HepG2 (cell line): Measurements from ENCODE around the gene SEMA3B. TPM values are rescaled to one million over a fixed set of nuclear protein-coding genes. Genes with fewer than 3 reads are reported as not detected.

Experiments used
- CHCHD3 ChIP-seq: sonication (generic); formaldehyde crosslinking; IDR thresholded peaks from 2 replicates; pipeline ENCODE4 v1.8.0; 2022; ENCODE audit warnings: mild to moderate bottlenecking, missing genetic modification reagents, moderate library complexity
- DNMT1 ChIP-seq: sonication (generic); formaldehyde crosslinking; IDR thresholded peaks from 2 replicates; pipeline ENCODE4 v1.5.1; 2020; ENCODE audit warnings: mild to moderate bottlenecking, missing genetic modification reagents
- ELF4 ChIP-seq: sonication (generic); formaldehyde crosslinking; IDR thresholded peaks from 2 replicates; pipeline ENCODE4 v1.5.0; 2020; ENCODE audit warnings: missing genetic modification reagents, mild to moderate bottlenecking, moderate library complexity, borderline replicate concordance
- FOXM1 ChIP-seq: sonication (generic); formaldehyde crosslinking; IDR thresholded peaks from 2 replicates; pipeline ENCODE4 v1.5.0; 2020; ENCODE audit warnings: missing genetic modification reagents
- KDM2A ChIP-seq: sonication (generic); formaldehyde crosslinking; IDR thresholded peaks from 2 replicates; pipeline ENCODE4 v1.4.0; 2020; ENCODE audit warnings: low read depth, missing genetic modification reagents, borderline replicate concordance
- KLF15 ChIP-seq: sonication (generic); formaldehyde crosslinking; IDR thresholded peaks from 2 replicates; pipeline ENCODE4 v1.8.1; 2023; ENCODE audit warnings: borderline replicate concordance, mild to moderate bottlenecking, inconsistent platforms, missing genetic modification reagents, mixed read lengths
- MTA1 ChIP-seq: sonication (generic); formaldehyde crosslinking; IDR thresholded peaks from 2 replicates; pipeline ENCODE4 v1.4.0; 2020; ENCODE audit warnings: missing genetic modification reagents, mild to moderate bottlenecking, borderline replicate concordance
- PHF8 ChIP-seq: sonication (generic); formaldehyde crosslinking; IDR thresholded peaks from 2 replicates; pipeline ENCODE4 v1.5.0; 2020; ENCODE audit warnings: missing genetic modification reagents
- SUZ12 ChIP-seq: fragments of 150-350 bp; IDR thresholded peaks from 2 replicates; pipeline ENCODE4 v1.6.1; 2014; ENCODE audit warnings: low read depth, low read length
- TSC22D2 ChIP-seq: sonication (generic); formaldehyde crosslinking; IDR thresholded peaks from 2 replicates; pipeline ENCODE4 v1.5.1; 2020; ENCODE audit warnings: missing genetic modification reagents, mild to moderate bottlenecking, borderline replicate concordance
- XBP1 ChIP-seq: sonication (generic); formaldehyde crosslinking; IDR thresholded peaks from 2 replicates; pipeline ENCODE4 v1.5.0; 2020; ENCODE audit warnings: missing genetic modification reagents
- ZIK1 ChIP-seq: sonication (generic); formaldehyde crosslinking; IDR thresholded peaks from 2 replicates; pipeline ENCODE4 v1.5.0; 2020; ENCODE audit warnings: mild to moderate bottlenecking, low read depth, missing genetic modification reagents, borderline replicate concordance
- ZNF557 ChIP-seq: sonication (generic); formaldehyde crosslinking; IDR thresholded peaks from 2 replicates; pipeline ENCODE4 v1.4.0; 2020; ENCODE audit warnings: missing genetic modification reagents
- ZNF75D ChIP-seq: sonication (generic); formaldehyde crosslinking; IDR thresholded peaks from 2 replicates; pipeline ENCODE4 v1.8.1; 2023; ENCODE audit warnings: missing genetic modification reagents, mild to moderate bottlenecking, borderline replicate concordance
- ZSCAN12 ChIP-seq: sonication (generic); formaldehyde crosslinking; IDR thresholded peaks from 2 replicates; pipeline ENCODE4 v1.9.0; 2021; ENCODE audit warnings: mild to moderate bottlenecking, missing genetic modification reagents
- polyA plus RNA-seq, 8 experiments: library from polyadenylated mRNA; depleted of rRNA in 3 of 8; stranded (reverse) in 7 of 8; unstranded in 1 of 8; fragments of >200 nt; fragmentation: Illumina TruSeq in 4 of 8; extraction: Trizol in 4 of 8; gene quantifications; 2 replicates each; pipeline versions ENCODE4 v1.2.1 to v1.2.3, GENCODE V29; 2011 to 2016; ENCODE audit warnings: low read depth in 4 of 8, missing spikeins in 1 of 8, mixed read lengths in 1 of 8; ENCODE audit not compliant: insufficient read depth in 1 of 8
- total RNA-seq, 5 experiments: library from RNA; depleted of rRNA; stranded (reverse); fragments of >200 nt; fragmentation: Illumina TruSeq; extraction: Trizol; gene quantifications; 2 replicates each; pipeline ENCODE4 v1.2.3, GENCODE V29; 2016; ENCODE audit warnings: low read depth in 1 of 5
- TF ChIP-seq, protein P1 (sequence below): sonication (generic); formaldehyde crosslinking; IDR thresholded peaks from 2 replicates; pipeline ENCODE4 v1.4.0; 2020; ENCODE audit warnings: mild to moderate bottlenecking, missing genetic modification reagents, borderline replicate concordance
- TF ChIP-seq, protein P2 (sequence below): sonication (generic); formaldehyde crosslinking; IDR thresholded peaks from 2 replicates; pipeline ENCODE4 v1.4.0; 2020; ENCODE audit warnings: missing genetic modification reagents
- TF ChIP-seq, protein P3 (sequence below): sonication (generic); formaldehyde crosslinking; IDR thresholded peaks from 2 replicates; pipeline ENCODE4 v1.5.1; 2020; ENCODE audit warnings: missing genetic modification reagents, mild to moderate bottlenecking, borderline replicate concordance

SEMA3B gene
- total and polyA plus RNA-seq, 2 of the 13 experiments (the other 11 are each of a cell fraction or from before 2014, with no cell fraction given) = 93.2 to 158 TPM

DNA sequence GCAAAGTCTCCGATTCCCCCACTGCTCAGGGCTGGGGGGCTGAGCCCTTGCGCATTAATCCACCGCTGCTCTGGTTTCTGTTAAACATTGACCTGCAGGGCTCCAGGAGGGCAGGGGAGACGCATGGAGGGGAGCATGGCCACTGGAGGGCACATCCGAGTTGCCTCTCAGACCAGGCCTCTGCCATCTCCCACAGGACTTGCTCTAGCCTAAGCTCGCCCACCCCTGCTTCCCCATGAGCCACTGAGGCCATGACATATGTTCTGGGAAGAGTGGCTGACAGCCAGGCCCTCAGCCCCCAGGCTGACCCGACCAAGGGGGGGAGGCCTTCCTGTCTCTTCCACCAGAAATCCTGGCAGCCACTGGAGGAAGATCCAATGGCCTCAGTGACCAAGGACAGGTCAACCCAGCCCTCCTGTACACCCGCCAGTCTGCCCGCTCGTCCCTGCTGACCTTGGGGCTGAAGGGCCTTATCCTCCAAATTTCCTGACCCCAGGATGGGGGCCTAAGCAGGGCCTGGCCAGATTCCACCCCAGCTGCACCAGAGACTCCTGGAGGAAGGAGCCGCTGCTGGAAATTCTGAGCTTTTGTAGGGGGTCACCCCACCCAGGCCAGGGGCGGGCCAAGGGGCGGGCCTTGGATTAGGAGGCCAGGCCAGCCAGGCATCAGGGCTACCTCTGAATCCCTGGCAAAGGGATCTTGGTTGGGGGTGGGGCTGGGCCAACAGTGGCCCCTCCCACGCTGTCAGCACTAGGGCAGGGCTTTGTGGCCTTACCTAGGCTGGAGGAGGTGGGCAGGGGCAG, 34.3 kb downstream of the SEMA3B start, which contains the start of gene HYAL1 (continued):
- TF ChIP-seq, protein P1, sequence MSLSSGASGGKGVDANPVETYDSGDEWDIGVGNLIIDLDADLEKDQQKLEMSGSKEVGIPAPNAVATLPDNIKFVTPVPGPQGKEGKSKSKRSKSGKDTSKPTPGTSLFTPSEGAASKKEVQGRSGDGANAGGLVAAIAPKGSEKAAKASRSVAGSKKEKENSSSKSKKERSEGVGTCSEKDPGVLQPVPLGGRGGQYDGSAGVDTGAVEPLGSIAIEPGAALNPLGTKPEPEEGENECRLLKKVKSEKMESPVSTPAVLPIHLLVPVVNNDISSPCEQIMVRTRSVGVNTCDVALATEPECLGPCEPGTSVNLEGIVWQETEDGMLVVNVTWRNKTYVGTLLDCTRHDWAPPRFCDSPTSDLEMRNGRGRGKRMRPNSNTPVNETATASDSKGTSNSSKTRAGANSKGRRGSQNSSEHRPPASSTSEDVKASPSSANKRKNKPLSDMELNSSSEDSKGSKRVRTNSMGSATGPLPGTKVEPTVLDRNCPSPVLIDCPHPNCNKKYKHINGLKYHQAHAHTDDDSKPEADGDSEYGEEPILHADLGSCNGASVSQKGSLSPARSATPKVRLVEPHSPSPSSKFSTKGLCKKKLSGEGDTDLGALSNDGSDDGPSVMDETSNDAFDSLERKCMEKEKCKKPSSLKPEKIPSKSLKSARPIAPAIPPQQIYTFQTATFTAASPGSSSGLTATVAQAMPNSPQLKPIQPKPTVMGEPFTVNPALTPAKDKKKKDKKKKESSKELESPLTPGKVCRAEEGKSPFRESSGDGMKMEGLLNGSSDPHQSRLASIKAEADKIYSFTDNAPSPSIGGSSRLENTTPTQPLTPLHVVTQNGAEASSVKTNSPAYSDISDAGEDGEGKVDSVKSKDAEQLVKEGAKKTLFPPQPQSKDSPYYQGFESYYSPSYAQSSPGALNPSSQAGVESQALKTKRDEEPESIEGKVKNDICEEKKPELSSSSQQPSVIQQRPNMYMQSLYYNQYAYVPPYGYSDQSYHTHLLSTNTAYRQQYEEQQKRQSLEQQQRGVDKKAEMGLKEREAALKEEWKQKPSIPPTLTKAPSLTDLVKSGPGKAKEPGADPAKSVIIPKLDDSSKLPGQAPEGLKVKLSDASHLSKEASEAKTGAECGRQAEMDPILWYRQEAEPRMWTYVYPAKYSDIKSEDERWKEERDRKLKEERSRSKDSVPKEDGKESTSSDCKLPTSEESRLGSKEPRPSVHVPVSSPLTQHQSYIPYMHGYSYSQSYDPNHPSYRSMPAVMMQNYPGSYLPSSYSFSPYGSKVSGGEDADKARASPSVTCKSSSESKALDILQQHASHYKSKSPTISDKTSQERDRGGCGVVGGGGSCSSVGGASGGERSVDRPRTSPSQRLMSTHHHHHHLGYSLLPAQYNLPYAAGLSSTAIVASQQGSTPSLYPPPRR = no peak; the same call in 1 of the 2 replicates
- TF ChIP-seq ZNF75D (CRISPR knock-in tag) = no peak
- no peak for TF ChIP-seq MTA1 (CRISPR knock-in tag)
- TF ChIP-seq TSC22D2 = no peak
- TF ChIP-seq KDM2A (CRISPR knock-in tag) = peak; percentile 44; the same call in 1 of the 2 replicates
- peak; percentile 72 for TF ChIP-seq CHCHD3 (CRISPR knock-in tag)
- peak; percentile 82 for TF ChIP-seq PHF8
- peak; percentile 68; the same call in 1 of the 2 replicates for TF ChIP-seq ZSCAN12 (CRISPR knock-in tag)
- no peak for TF ChIP-seq SUZ12
- TF ChIP-seq, protein P2, sequence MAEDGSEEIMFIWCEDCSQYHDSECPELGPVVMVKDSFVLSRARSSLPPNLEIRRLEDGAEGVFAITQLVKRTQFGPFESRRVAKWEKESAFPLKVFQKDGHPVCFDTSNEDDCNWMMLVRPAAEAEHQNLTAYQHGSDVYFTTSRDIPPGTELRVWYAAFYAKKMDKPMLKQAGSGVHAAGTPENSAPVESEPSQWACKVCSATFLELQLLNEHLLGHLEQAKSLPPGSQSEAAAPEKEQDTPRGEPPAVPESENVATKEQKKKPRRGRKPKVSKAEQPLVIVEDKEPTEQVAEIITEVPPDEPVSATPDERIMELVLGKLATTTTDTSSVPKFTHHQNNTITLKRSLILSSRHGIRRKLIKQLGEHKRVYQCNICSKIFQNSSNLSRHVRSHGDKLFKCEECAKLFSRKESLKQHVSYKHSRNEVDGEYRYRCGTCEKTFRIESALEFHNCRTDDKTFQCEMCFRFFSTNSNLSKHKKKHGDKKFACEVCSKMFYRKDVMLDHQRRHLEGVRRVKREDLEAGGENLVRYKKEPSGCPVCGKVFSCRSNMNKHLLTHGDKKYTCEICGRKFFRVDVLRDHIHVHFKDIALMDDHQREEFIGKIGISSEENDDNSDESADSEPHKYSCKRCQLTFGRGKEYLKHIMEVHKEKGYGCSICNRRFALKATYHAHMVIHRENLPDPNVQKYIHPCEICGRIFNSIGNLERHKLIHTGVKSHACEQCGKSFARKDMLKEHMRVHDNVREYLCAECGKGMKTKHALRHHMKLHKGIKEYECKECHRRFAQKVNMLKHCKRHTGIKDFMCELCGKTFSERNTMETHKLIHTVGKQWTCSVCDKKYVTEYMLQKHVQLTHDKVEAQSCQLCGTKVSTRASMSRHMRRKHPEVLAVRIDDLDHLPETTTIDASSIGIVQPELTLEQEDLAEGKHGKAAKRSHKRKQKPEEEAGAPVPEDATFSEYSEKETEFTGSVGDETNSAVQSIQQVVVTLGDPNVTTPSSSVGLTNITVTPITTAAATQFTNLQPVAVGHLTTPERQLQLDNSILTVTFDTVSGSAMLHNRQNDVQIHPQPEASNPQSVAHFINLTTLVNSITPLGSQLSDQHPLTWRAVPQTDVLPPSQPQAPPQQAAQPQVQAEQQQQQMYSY (CRISPR knock-in tag) = peak; percentile 31; the same call in 1 of the 2 replicates
- no peak for TF ChIP-seq ZNF557
- TF ChIP-seq ZIK1 (CRISPR knock-in tag) = no peak
- peak; percentile 77; the same call in 1 of the 2 replicates for TF ChIP-seq ELF4 (CRISPR knock-in tag)
- TF ChIP-seq XBP1 = peak; percentile 23; the same call in 1 of the 2 replicates
- TF ChIP-seq, protein P3, sequence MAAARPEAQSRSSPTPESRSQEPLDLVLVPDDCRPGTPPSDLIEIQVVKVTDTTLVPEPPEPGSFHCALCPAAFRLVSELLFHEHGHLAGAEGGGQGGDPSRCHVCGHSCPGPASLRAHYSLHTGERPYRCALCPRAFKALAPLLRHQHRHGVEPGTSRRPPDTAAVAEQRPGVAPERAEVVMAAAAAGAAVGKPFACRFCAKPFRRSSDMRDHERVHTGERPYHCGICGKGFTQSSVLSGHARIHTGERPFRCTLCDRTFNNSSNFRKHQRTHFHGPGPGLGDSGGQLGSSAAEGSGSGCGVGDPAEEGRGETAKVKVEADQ (CRISPR knock-in tag) = no peak
- no peak for TF ChIP-seq KLF15 (CRISPR knock-in tag)
- TF ChIP-seq FOXM1 (CRISPR knock-in tag) = no peak
- TF ChIP-seq DNMT1 (CRISPR knock-in tag) = no peak
